BJ (cell line): ENCODE results near the gene HEPACAM. TPM values are rescaled to one million over a fixed set of nuclear protein-coding genes. Genes with fewer than 3 reads are reported as not detected.

Source experiments
- CTCF ChIA-PET: fragments of 350-600 bp; formaldehyde crosslinking; extraction: SDS; loops from one replicate; lab custom pipeline; 2021; ENCODE audit warnings: antibody characterized with exemption, inconsistent platforms; lab: Yijun Ruan, JAX
- POLR2A ChIA-PET: fragments of 300-600 bp; sonication (Branson Sonifier 250); formaldehyde crosslinking; extraction: SDS; loops from one replicate; lab custom pipeline; 2021; ENCODE audit warnings: antibody characterized with exemption; lab: Charles Lee
- DNase-seq: peaks from one replicate; pipeline ENCODE4 v3.0.0-alpha.2; 2011; ENCODE audit warnings: low read depth
- H3K27me3 ChIP-seq: 2 replicates; pipeline ENCODE4 v1.6.0; 2011; ENCODE audit warnings: low read length; ENCODE audit not compliant: control insufficient read depth, insufficient read depth
- H3K36me3 ChIP-seq: 2 replicates; pipeline ENCODE4 v1.5.1; 2011; ENCODE audit warnings: low read length; ENCODE audit not compliant: control insufficient read depth, insufficient read depth
- H3K4me3 ChIP-seq: 2 replicates; pipeline ENCODE4 v1.5.1; 2011; ENCODE audit warnings: low read depth, mild to moderate bottlenecking, control low read depth, low read length
- polyA plus RNA-seq: library from polyadenylated mRNA; depleted of rRNA; stranded (reverse); fragments of >200 nt; gene quantifications from 2 replicates; pipeline ENCODE4 v1.2.3, GENCODE V29; 2011
- TF ChIP-seq, protein P1 (sequence below): IDR thresholded peaks from 2 replicates; pipeline ENCODE4 v1.5.1; 2011; ENCODE audit warnings: low read depth, mild to moderate bottlenecking, control low read depth, inconsistent platforms, low read length, moderate library complexity; ENCODE audit not compliant: insufficient read depth

The HEPACAM gene
- polyA plus RNA-seq, 1 experiment, result 0.06 TPM

DNA sequence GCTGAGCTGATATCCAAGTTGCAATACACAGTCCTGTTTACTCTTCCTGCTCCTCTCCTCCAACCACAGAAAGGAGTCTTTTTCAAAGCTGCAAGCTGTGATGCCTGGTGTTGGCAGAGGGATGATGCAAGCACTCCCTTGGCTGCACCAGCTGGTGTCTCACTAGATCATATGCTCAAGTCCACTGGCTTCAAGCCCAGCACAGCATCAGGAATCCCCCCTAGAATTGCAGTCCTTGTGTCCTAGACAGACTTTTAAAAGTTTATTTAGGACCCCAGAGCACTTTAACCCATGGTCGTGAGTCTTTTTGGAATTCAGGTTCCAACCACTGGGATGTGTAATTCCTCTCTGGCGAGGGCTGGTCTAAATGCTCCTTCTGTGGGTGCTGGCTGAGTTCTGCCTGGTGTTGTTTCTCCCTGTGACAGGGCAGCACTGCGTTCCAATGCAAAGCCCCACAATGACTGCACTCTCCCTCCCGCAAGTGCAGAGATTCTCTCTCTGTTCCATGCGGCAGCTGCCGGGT, 18.7 kb downstream of the HEPACAM start:
- CTCF ChIA-PET, result interaction anchor here (1.8 to 2.0 kb wide), 2 partner anchors 17 to 18 kb away, joined by 4 to 8 read pairs; no protein-coding TSS in a partner anchor
- Histone ChIP-seq H3K4me3 (no peak overlapping the region), H3K36me3 (no peaks in the 10 kb centered on the region), H3K27me3 (no peaks in the 10 kb centered on the region)
- no peak for DNase-seq
- POLR2A ChIA-PET, result no interaction called here
- TF ChIP-seq, protein P1, sequence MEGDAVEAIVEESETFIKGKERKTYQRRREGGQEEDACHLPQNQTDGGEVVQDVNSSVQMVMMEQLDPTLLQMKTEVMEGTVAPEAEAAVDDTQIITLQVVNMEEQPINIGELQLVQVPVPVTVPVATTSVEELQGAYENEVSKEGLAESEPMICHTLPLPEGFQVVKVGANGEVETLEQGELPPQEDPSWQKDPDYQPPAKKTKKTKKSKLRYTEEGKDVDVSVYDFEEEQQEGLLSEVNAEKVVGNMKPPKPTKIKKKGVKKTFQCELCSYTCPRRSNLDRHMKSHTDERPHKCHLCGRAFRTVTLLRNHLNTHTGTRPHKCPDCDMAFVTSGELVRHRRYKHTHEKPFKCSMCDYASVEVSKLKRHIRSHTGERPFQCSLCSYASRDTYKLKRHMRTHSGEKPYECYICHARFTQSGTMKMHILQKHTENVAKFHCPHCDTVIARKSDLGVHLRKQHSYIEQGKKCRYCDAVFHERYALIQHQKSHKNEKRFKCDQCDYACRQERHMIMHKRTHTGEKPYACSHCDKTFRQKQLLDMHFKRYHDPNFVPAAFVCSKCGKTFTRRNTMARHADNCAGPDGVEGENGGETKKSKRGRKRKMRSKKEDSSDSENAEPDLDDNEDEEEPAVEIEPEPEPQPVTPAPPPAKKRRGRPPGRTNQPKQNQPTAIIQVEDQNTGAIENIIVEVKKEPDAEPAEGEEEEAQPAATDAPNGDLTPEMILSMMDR, result no peak

DNA sequence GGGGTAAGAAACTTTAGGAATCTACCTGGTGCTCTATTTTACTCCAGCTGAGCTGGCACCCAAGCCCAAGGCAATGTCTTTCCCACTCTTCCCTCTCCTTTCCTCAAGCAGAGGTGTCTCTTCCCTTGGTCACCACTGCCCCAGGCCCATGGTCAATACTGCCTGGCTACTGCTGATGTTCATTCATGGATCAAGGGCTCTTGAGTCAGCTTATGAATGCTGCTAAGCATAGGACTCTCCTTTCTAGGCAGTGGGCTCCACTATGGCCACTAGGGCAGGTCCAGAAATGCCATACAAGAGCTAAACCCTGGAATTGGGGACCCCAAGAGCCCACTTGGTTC, 19.5 kb downstream of the HEPACAM start:
- Histone ChIP-seq H3K27me3 (no peaks in the 10 kb centered on the region), H3K4me3 (no peak overlapping the region), H3K36me3 (no peaks in the 10 kb centered on the region)
- no peak for DNase-seq
- ChIA-PET CTCF (interaction anchor here (0.7 to 2.0 kb wide), 3 partner anchors 16 to 40 kb away, joined by 3 to 8 read pairs (median 3); no protein-coding TSS in a partner anchor), POLR2A (no interaction called here)
- TF ChIP-seq, protein P1, result no peak

DNA sequence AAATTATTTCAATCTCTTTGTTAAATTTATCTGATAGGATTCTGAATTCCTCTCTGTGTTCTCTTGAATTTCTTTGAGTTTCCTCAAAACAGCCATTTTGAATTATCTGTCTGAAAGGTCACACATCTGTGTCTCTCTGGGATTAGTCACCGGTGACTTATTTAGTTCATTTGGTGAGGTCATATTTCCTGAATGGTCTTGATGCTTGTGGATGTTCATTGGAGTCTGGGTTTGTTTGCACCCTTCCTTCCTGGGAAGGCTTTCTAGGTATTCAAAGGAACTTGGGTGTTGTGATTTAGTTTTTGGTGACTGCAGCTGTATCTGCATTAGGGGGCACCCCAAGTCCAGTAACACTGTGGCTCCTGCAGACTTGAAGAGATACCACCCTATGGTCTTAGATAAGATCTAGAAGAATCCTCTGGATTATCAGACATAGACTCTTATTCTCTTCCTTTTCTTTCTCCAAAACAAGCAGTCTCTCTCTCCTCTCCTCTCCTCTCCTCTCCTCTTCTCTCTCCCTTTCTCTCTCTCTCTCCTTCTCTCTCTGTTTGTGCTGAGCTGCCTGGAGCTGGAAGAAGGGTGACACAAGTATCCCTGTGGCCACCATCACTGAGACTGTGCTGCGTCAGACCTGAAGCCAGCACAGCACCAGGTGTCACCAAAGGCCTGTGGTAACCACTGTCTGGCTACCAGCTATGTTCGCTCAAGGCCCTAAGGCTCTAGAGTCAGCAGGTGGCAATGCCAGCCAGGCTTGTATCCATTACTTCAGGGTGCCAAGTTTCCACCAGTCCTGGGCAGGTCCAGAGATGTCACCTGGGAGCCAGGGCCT, 20.1 kb downstream of the HEPACAM start:
- CTCF ChIA-PET, result interaction anchor here (0.7 to 2.0 kb wide), 3 partner anchors 15 to 39 kb away, joined by 3 to 8 read pairs (median 3); no protein-coding TSS in a partner anchor
- DNase-seq, result no peak
- TF ChIP-seq, protein P1, result no peak
- H3K4me3 ChIP-seq, result no peak overlapping the region
- POLR2A ChIA-PET, result no interaction called here
- no peaks in the 10 kb centered on the region for H3K36me3 ChIP-seq
- H3K27me3 ChIP-seq, result no peaks in the 10 kb centered on the region

DNA sequence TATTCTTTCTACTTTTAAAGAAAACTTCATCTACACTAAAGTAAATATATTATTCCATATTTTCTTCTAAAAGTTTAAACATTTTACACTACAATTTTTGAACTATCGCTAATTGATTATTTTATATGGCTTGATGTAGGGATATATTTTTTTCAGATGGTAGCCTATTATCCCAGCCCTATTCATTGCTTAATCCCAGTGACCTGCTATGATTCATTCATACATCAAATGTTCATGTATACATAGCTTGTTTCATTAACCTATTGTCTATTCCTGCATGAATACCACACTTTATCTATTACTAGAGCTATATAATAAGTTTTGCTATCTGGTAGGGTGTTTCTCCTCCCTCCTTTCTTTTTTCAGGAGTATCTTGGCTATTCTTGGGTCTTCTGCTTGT, 33.2 kb downstream of the HEPACAM start:
- Histone ChIP-seq H3K27me3 (no peaks in the 10 kb centered on the region), H3K4me3 (no peak overlapping the region), H3K36me3 (no peaks in the 10 kb centered on the region)
- TF ChIP-seq, protein P1, result no peak
- POLR2A ChIA-PET, result no interaction called here
- CTCF ChIA-PET, result interaction anchor here (1.2 to 1.7 kb wide), 2 partner anchors 9 to 26 kb away, joined by 3 to 6 read pairs; no protein-coding TSS in a partner anchor
- no peak for DNase-seq

DNA sequence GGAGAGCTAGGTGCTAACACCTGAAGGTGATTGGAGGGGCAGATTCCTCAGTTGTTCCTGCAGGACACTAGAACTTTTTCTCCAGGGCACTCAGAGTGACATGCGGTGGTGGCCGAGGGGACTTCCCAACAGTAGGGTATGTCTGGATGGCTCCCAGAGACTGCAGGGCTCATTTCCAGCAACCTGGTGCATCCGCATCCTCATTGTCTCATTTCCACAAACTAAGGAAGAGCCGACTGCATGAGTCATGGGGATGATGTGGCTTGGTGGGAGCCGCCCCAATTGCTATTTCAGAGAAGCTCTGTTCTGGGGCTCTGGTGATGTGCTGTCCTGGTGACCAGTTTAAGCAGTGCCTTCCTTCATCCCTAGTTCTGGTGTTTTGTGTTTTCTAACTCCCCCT, 35.4 kb downstream of the HEPACAM start:
- Histone ChIP-seq H3K4me3 (no peak overlapping the region), H3K27me3 (no peaks in the 10 kb centered on the region), H3K36me3 (no peaks in the 10 kb centered on the region)
- DNase-seq, result peak; percentile 73
- POLR2A ChIA-PET, result no interaction called here
- CTCF ChIA-PET, result interaction anchor here (0.7 to 3.2 kb wide), 7 partner anchors 8 to 34 kb away, joined by 3 to 12 read pairs (median 8); partner anchors contain the start of gene HEPN1
- TF ChIP-seq, protein P1, result no peak
